Peyer's patch (tissue), 4 donors: ENCODE results near the gene CTSZ. TPM values are rescaled to one million over a fixed set of nuclear protein-coding genes. Genes with fewer than 3 reads are reported as not detected.

ENCODE experiments used
- DNase-seq, 3 donors: peaks; one replicate each; pipeline ENCODE4 v3.0.0-alpha.2; 2017 to 2019
- H3K27ac ChIP-seq, 4 donors: fragments of 200-600 bp; sonication (generic); one replicate each; pipeline ENCODE4 v1.5.1; 2016 to 2019
- H3K27me3 ChIP-seq, 2 donors: fragments of 200-600 bp; sonication (generic); one replicate each; pipeline ENCODE4 v1.5.1; 2019
- H3K36me3 ChIP-seq, 3 donors: fragments of 200-600 bp; sonication (generic); one replicate each; pipeline ENCODE4 v1.5.1; 2016 to 2019
- H3K4me1 ChIP-seq, 4 donors: fragments of 200-600 bp; sonication (generic); one replicate each; pipeline ENCODE4 v1.5.1; 2016 to 2019
- H3K4me3 ChIP-seq, 4 donors: fragments of 200-600 bp; sonication (generic); 1 replicate in 3 of 4; 2 replicates in 1 of 4; pipeline ENCODE4 v1.5.1; 2016 to 2019; ENCODE audit warnings: mild to moderate bottlenecking in 1 of 4
- H3K9me3 ChIP-seq, 4 donors: fragments of 200-600 bp; sonication (generic); one replicate each; pipeline ENCODE4 v1.5.1; 2016 to 2019; ENCODE audit warnings: mild to moderate bottlenecking in 1 of 4
- POLR2A ChIP-seq, 2 donors: fragments of 450-650 bp; IDR thresholded peaks; one replicate each; pipeline ENCODE4 v1.5.1; 2017; ENCODE audit warnings: antibody characterized with exemption in 2 of 2, mild to moderate bottlenecking in 2 of 2, moderate library complexity in 2 of 2
- total RNA-seq, 4 donors: library from RNA; depleted of rRNA; stranded (reverse); fragments of >200 nt; gene quantifications; one replicate each; pipeline ENCODE4 v1.1.0, GENCODE V29; 2016
- TF ChIP-seq, protein P1 (sequence below), 6 experiments: fragments of 450-650 bp in 4 of 6; fragments of 200-600 bp in 2 of 6; sonication (generic) in 1 of 6; IDR thresholded peaks; one replicate each; pipeline ENCODE4 v1.5.1; 2017 to 2019; ENCODE audit warnings: antibody characterized with exemption in 6 of 6, mild to moderate bottlenecking in 3 of 6, moderate library complexity in 1 of 6

CTSZ gene
- total RNA-seq, 4 donors from 2014 or later = 78.4 to 310 (median 274) TPM

DNA sequence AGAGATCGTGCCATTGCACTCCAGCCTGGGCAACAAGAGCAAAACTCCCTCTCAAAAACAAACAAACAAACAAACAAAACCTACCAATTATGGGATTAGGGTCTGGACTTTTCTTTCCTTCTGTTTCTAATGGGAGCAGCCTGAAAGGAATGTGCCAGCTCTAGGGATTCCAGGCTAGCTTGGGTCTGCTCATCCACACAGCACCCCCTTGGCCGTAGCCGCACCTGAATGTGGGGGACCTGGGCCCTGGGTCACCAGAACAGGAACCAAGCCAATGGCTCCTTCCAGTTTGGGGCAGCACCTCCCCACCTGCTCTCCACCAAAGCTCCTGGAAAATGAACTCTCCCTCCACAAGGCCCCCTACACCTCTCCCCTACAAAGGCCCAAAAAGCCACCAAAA is 6.7 kb downstream of the CTSZ start:
- H3K27me3 ChIP-seq = no peaks in the 10 kb centered on the region
- TF ChIP-seq, protein P1, sequence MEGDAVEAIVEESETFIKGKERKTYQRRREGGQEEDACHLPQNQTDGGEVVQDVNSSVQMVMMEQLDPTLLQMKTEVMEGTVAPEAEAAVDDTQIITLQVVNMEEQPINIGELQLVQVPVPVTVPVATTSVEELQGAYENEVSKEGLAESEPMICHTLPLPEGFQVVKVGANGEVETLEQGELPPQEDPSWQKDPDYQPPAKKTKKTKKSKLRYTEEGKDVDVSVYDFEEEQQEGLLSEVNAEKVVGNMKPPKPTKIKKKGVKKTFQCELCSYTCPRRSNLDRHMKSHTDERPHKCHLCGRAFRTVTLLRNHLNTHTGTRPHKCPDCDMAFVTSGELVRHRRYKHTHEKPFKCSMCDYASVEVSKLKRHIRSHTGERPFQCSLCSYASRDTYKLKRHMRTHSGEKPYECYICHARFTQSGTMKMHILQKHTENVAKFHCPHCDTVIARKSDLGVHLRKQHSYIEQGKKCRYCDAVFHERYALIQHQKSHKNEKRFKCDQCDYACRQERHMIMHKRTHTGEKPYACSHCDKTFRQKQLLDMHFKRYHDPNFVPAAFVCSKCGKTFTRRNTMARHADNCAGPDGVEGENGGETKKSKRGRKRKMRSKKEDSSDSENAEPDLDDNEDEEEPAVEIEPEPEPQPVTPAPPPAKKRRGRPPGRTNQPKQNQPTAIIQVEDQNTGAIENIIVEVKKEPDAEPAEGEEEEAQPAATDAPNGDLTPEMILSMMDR (IDR thresholded peaks at IDR 0.05) = no peak
- TF ChIP-seq POLR2A (IDR thresholded peaks at IDR 0.05) = no peak
- peaks cover 0 to 88% (median 0%) of the 10 kb centered on the region in 3 donors for H3K36me3 ChIP-seq
- no peak overlapping the region for H3K4me3 ChIP-seq
- no peaks in the 10 kb centered on the region for H3K9me3 ChIP-seq
- no peak for DNase-seq
- no peak overlapping the region for H3K27ac ChIP-seq
- peaks cover 0 to 29% (median 19%) of the 10 kb centered on the region in 4 donors for H3K4me1 ChIP-seq

DNA sequence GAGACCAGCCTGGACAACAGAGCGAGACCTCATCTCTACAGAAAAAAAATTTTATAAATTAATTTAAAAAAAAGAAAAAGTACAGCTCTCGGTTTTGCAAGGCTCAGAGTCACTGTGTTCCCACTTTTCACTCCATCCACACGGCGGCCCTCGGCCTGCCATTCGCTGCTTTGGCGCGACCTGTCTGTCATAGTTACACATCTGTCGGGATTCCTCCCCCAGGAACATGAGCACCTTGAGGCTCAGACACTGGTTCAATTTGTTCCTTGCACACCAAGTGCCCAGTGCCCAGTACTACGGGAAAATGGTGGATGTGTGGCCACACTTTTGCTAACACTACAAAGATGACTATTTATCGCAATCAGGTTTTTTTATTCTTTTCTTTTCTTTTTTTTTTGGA is 8.4 kb downstream of the CTSZ start:
- no peak overlapping the region for H3K27ac ChIP-seq
- no peaks in the 10 kb centered on the region for H3K9me3 ChIP-seq
- H3K4me3 ChIP-seq = no peak overlapping the region
- H3K36me3 ChIP-seq = peaks cover 0 to 98% (median 0%) of the 10 kb centered on the region in 3 donors
- DNase-seq = peak in 1 of 3 donors; percentile 42
- peaks cover 0 to 13% (median 12%) of the 10 kb centered on the region in 4 donors for H3K4me1 ChIP-seq
- H3K27me3 ChIP-seq = no peaks in the 10 kb centered on the region
- TF ChIP-seq, protein P1 (IDR thresholded peaks at IDR 0.05) = no peak
- no peak for TF ChIP-seq POLR2A (IDR thresholded peaks at IDR 0.05)

- Histone ChIP-seq H3K4me1 (no peaks in the 10 kb centered on the region), H3K27ac (no peak overlapping the region), H3K9me3 (no peaks in the 10 kb centered on the region), H3K36me3 (peaks cover 0 to 98% (median 0%) of the 10 kb centered on the region in 3 donors), H3K27me3 (no peaks in the 10 kb centered on the region), H3K4me3 (no peak overlapping the region)
- TF ChIP-seq, protein P1 (IDR thresholded peaks at IDR 0.05) = no peak
- no peak for DNase-seq
Observed at GRCh38 chr20:58997141-58997770, 9.8 kb downstream of the CTSZ start.

GRCh38 chr20:58996226-58996611 is 10.8 kb downstream of the CTSZ start:
- no peaks in the 10 kb centered on the region for H3K4me1 ChIP-seq
- H3K27me3 ChIP-seq = no peaks in the 10 kb centered on the region
- DNase-seq = no peak
- TF ChIP-seq, protein P1 (IDR thresholded peaks at IDR 0.05) = no peak
- TF ChIP-seq POLR2A (IDR thresholded peaks at IDR 0.05) = no peak
- peaks cover 0 to 95% (median 0%) of the 10 kb centered on the region in 3 donors for H3K36me3 ChIP-seq
- H3K4me3 ChIP-seq = no peak overlapping the region
- no peaks in the 10 kb centered on the region for H3K9me3 ChIP-seq
- no peak overlapping the region for H3K27ac ChIP-seq

DNA sequence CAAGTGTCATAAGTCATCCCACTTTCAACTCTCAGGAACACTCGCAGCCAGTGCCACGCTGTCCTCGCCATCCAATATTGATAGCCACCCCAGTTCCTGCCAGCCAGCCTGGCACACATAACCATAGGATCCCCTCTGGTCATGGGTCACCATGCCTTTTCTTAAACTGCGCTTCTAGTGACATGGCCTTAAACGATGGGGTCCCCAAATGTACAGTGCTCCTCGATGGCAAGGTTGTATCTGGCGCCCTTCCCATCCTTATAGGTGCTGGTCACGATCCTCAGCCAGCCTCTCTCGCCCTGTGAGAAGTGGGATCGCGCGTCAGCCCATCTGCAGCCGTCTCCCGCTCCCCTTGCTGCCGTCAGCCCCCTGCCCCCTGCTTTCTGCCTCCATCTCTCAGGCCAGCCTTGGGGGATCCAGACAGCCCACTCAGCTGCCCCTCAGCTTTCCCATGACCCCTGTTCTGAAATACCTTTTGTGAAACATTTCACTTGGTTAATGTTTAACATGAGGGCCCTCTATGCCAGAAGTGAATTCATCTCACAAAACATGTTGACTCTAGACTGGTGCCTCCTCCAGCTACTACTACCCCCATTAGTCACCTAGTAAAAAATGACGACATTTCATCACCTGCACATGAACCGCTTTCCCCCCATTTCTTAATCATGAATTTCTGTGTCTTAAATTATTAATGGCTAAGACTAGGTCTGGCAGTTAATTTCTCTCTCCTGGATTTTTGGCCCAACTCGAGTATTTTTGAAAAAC is 11.4 kb downstream of the CTSZ start:
- peak overlapping the region in 1 of 4 donors; percentile 32 for H3K27ac ChIP-seq

More for the DNA sequence above, 11.4 kb downstream of the CTSZ start:
- DNase-seq = no peak
- Histone ChIP-seq H3K36me3 (peaks cover 0 to 95% (median 0%) of the 10 kb centered on the region in 3 donors), H3K9me3 (no peaks in the 10 kb centered on the region), H3K27me3 (no peaks in the 10 kb centered on the region), H3K4me3 (no peak overlapping the region), H3K4me1 (no peaks in the 10 kb centered on the region)
- no peak for TF ChIP-seq POLR2A (IDR thresholded peaks at IDR 0.05)
- TF ChIP-seq, protein P1 (IDR thresholded peaks at IDR 0.05) = no peak
